Subcutaneous adipose tissue (tissue), 4 donors: ENCODE results near the gene COX19. TPM values are rescaled to one million over a fixed set of nuclear protein-coding genes. Genes with fewer than 3 reads are reported as not detected.

Experiments used
- CTCF ChIP-seq: fragments of 450-650 bp; IDR thresholded peaks from one replicate; pipeline ENCODE4 v1.5.1; 2016; ENCODE audit warnings: low read depth, mild to moderate bottlenecking, control low read depth, antibody characterized with exemption, moderate library complexity
- total RNA-seq, 4 donors: library from RNA; depleted of rRNA; stranded (reverse); fragments of >200 nt; gene quantifications; one replicate each; pipeline ENCODE4 v1.1.0, GENCODE V29; 2016

COX19 gene
- total RNA-seq, 4 donors from 2014 or later = 13.9 to 18.3 (median 14.9) TPM

- no peak for TF ChIP-seq CTCF
Observed at GRCh38 chr7:947391-948210, 27.7 kb downstream of the COX19 start.

DNA sequence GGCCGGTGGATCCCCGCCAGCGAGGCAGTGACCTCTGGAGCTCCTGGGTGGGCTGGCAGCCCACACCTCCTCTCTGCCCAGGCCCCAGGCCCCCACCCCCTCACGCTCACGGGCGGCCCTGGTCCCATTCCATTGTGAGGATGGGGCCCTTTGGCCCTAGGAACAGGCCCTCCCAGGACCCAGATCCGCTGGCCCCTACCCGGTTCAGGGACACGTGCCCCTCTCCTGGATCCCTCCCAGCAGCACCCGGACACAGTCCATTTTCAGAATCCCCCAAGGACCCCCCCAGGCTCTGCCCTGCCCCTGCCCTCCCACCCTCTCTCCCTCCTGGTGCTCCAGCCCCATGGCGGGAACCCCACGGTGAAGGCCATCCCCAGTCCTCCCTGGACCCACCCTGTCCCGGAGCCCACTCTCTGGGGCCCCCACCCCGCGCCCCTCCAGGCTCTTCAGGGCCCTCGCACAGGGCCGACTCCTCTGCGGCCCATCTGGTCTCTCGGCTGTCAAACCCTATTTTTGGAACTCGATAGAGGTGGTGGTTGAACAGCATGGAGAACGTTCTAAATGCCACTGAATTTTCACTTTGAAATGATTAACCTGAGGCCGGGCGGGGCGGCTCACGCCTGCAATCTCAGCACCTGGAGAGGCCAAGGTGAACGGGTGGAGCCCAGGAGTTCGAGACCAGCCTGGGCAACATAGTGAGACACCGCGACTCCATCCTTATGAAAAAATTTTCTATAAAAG is 28.9 kb downstream of the COX19 start:
- no peak for TF ChIP-seq CTCF

DNA sequence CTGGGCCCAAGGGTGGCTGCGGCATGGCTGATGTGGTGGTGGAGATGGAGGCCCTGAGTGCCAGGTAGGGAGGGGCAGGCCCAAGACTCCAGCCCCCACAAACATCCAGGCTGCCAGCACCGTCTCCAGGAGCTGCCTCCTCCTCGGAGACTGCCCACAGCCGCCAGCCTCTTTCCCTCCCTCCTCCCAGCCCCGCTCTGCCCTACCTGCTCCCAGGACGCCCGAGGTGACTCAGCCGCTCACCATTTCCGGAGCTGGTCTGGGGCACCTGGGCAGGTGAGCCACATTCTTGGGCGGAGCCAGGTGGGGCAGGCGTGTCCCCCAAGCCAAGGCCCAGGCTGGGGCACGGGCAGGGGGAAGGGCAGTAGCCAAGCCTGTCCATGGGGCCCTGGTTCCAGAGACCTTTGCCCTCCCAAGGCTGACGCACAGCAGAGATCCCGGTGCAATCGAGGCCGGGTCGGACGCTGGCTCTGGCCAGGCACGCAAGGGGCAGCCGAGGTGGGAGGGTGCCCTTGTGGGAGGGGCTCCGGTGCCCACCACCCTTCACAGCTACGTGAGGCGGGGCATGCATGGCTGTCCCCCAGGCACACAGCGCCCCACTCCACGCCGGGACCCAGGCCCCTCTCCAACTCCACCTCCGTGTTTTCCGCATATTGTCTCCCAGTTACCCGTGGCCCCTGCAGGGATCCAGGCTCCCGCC is 29.6 kb downstream of the COX19 start:
- TF ChIP-seq CTCF = no peak

DNA sequence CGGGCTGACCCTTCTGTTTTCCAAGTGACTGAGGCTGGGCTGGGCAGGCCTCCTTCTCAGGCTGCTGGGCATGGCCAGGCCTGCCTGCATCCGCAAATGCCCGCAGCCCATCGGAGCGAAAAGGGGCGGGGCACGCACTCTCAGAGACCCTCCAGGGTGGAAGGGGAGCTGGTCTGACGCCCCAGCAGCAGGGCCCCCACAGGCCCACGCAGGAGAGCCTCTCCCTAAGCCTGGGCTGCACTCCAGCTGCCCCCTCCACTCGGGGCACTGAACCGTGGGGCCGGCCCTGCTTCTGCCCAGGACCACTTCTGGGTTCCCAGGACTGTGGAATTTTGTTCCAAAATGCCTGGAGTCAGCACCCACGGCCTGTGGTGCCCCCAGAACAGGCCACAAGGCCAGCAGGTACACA is 30.2 kb downstream of the COX19 start:
- TF ChIP-seq CTCF = no peak

- TF ChIP-seq CTCF = no peak
Observed at GRCh38 chr7:944744-945143, 30.6 kb downstream of the COX19 start.

DNA sequence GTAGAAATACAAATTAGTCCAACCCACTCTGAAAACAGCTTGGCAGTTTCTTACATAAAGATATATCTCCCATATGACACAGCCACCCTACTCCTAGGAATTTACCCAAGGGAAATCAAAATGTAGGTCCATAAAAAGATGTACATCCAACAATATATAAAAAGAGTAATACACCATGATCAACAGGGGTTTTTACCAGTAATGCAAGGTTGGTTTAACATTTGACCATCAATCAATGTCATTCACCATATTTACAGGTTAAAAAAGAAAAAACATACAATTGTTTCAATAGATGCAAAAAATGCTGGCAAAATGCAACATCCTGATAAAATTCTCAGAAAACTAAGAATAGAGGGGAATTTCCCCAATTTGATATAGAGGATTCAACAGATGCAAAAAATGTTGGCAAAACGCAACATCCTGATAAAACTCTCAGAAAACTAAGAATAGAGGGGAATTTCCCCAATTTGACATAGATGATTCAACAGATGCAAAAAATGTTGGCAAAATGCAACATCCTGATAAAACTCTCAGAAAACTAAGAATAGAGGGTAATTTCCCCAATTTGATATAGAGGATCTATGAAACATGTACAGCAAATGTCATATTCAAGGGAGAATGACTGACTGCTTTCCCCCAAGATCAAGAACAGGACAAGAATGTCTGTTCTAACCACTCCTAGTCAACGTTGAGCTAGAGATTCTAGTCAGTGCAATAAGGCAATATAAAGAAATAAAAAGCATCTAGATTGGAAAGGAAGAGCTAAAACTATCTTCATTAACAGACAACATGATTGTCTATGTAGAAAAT is 34.5 kb downstream of the COX19 start:
- TF ChIP-seq CTCF = no peak
